Mucosa of descending colon (tissue), 3 donors: ENCODE measurements around the gene HLX. TPM values are rescaled to one million over a fixed set of nuclear protein-coding genes. Genes with fewer than 3 reads are reported as not detected.

Source experiments
- ATAC-seq: fragments of 200-7000 bp; cut with Tn5 transposase; one replicate; pipeline ENCODE4 v1.9.1; 2020; ENCODE audit warnings: mild to moderate bottlenecking, moderate library complexity
- DNase-seq, 3 donors: peaks; one replicate each; pipeline ENCODE4 v3.0.0-alpha.2; 2020
- H3K36me3 ChIP-seq: fragments of 200-600 bp; one replicate; pipeline ENCODE4 v1.8.0; 2021; ENCODE audit warnings: low read depth, mild to moderate bottlenecking
- H3K4me1 ChIP-seq: fragments of 200-600 bp; one replicate; pipeline ENCODE4 v1.8.0; 2021; ENCODE audit warnings: low read depth, mild to moderate bottlenecking
- H3K4me3 ChIP-seq: fragments of 200-600 bp; one replicate; pipeline ENCODE4 v1.8.0; 2021; ENCODE audit warnings: mild to moderate bottlenecking
- H3K9me3 ChIP-seq: fragments of 200-600 bp; one replicate; pipeline ENCODE4 v1.8.0; 2021; ENCODE audit warnings: mild to moderate bottlenecking
- CTCF ChIP-seq: fragments of 200-600 bp; IDR thresholded peaks from one replicate; pipeline ENCODE4 v1.8.0; 2022; ENCODE audit warnings: antibody characterized with exemption, mild to moderate bottlenecking
- intact Hi-C, 2 donors: fragments of 100-400 bp; cut with DNase I in 1 of 2; cut with micrococcal nuclease in 1 of 2; formaldehyde crosslinking; loops; one replicate each; pipeline versions ENCODE4 v1.11.0 to v1.11.1; 2022; cut with DNase I, micrococcal nuclease
- total RNA-seq, 3 donors: library from RNA; stranded (reverse); fragmentation: NEBNext Ultra II Directional in 2 of 3; extraction: Animal tissue kit (Norgen Biotek cat#: 25700) in 2 of 3; gene quantifications; one replicate each; pipeline versions ENCODE4 v1.2.1 to v1.2.4, GENCODE V29; 2021 to 2023
- donor health status: DM: no; HTN: no; CAD: no; lungs with moderate emphysema.
- donor health status: DM: no; HTN: no; CAD: no.
- donor health status: DM: no; HTN: yes; CAD: no.

Gene HLX
- total RNA-seq, 3 donors from 2014 or later: 2.6 to 43.4 (median 6.2) TPM

- intact Hi-C loops: no loop called here
- no peak for DNase-seq
- Histone ChIP-seq H3K36me3 (no peaks in the 10 kb centered on the region), H3K9me3 (no peaks in the 10 kb centered on the region), H3K4me3 (no peak overlapping the region), H3K4me1 (no peaks in the 10 kb centered on the region)
- no peak for TF ChIP-seq CTCF
- no peak for ATAC-seq
These were observed 42.3 kb downstream of the HLX start for GRCh38 chr1:220921498-220921897.

GRCh38 chr1:220921971-220922635 is 42.9 kb downstream of the HLX start:
- Histone ChIP-seq H3K36me3 (no peaks in the 10 kb centered on the region), H3K9me3 (no peaks in the 10 kb centered on the region), H3K4me1 (no peaks in the 10 kb centered on the region), H3K4me3 (no peak overlapping the region)
- ATAC-seq (no peak), DNase-seq (no peak)
- intact Hi-C loops: no loop called here
- TF ChIP-seq CTCF: no peak

GRCh38 chr1:220922951-220923350 is 43.7 kb downstream of the HLX start:
- intact Hi-C loops: no loop called here
- no peaks in the 10 kb centered on the region for H3K9me3 ChIP-seq

GRCh38 chr1:220924331-220924970 is 45.2 kb downstream of the HLX start:
- Histone ChIP-seq H3K9me3 (no peaks in the 10 kb centered on the region), H3K4me1 (no peaks in the 10 kb centered on the region), H3K36me3 (no peaks in the 10 kb centered on the region), H3K4me3 (no peak overlapping the region)
- intact Hi-C loops: no loop called here
- no peak for TF ChIP-seq CTCF
- DNase-seq (no peak), ATAC-seq (no peak)

More at GRCh38 chr1:220922951-220923350, 43.7 kb downstream of the HLX start:
- Histone ChIP-seq H3K4me1 (no peaks in the 10 kb centered on the region), H3K4me3 (no peak overlapping the region), H3K36me3 (no peaks in the 10 kb centered on the region)
- ATAC-seq (no peak), DNase-seq (no peak)
- TF ChIP-seq CTCF: no peak

GRCh38 chr1:220925707-220926106 is 46.5 kb downstream of the HLX start:
- intact Hi-C loops: no loop called here
- ATAC-seq: no peak

More at GRCh38 chr1:220925707-220926106, 46.5 kb downstream of the HLX start:
- Histone ChIP-seq H3K9me3 (no peaks in the 10 kb centered on the region), H3K4me3 (no peak overlapping the region), H3K36me3 (no peaks in the 10 kb centered on the region), H3K4me1 (no peaks in the 10 kb centered on the region)
- no peak for DNase-seq
- no peak for TF ChIP-seq CTCF
